ENCODE data around the gene ALKBH3. TPM values are rescaled to one million over a fixed set of nuclear protein-coding genes. Genes with fewer than 3 reads are reported as not detected.

ALKBH3 gene
- total and polyA plus RNA-seq, 2 of the 13 experiments (the other 11 are each of a cell fraction or from before 2014, with no cell fraction given): 17.8 to 36.1 TPM

DNA sequence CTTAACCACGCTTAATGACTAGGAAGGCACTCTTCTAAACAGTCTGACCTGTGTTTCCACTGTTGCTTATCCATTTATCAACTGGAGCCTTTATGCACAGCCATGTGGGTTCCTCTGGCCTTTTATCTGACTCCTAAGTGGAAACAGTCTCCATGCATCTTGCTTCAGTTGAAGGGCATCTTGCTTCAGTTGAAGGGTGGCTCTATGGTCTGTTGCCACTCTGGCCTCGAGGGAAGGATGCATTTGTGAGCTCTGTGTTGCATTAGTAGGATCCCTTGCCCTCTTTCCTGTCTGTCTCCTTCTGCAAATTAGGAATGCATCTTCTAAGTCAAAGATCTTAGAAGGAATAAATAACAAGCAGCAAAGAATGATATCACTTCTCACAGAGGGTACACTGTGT lies 36.0 kb downstream of the ALKBH3 start (continued):
- no peak for TF ChIP-seq ZNF720 (CRISPR knock-in tag; IDR thresholded peaks at IDR 0.05)

DNA sequence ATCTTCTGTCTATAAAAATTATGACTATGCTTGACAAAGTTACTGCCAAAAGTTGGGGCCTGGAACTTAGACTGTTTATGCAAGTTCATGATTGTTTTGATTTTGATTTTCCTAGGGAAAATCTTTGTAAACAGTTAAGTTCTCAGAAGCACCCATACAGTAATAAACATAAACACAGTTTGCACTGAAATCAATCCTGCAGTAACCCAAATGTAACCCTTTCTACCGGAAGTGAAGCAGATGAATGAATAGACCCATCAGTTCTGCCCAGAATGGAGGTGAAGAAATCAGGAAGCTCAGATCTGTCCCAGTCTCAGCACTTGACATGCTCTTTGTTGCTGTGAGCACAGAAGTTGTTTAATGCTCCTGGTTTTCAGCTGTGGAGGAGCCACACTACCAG lies 37.2 kb downstream of the ALKBH3 start:
- Histone ChIP-seq H3K4me1 (ENCODE audit: insufficient read depth, low read length) (peaks cover 17% of the 10 kb centered on the region), H4K20me1 (ENCODE audit: insufficient read depth, low read length) (no peaks in the 10 kb centered on the region), H3K9me3 (ENCODE audit: low read length) (no peaks in the 10 kb centered on the region), H3K27me3 (ENCODE audit: control insufficient read depth in 1 of 2, insufficient read depth in 2 of 2, low read length in 2 of 2) (no peaks in the 10 kb centered on the region), H3K4me3 (replicated peaks in 1 of 3; ENCODE audit: insufficient read depth in 1 of 3, low read depth in 2 of 3, low read length in 3 of 3) (no peak overlapping the region), H3K9ac (ENCODE audit: insufficient read depth, low read depth, low read length) (no peak overlapping the region), H2AFZ (ENCODE audit: low read length) (no peak overlapping the region), H3K27ac (ENCODE audit: extremely low read length, insufficient read depth, low read length) (no peak overlapping the region), H3K79me2 (ENCODE audit: insufficient read depth, low read length) (no peaks in the 10 kb centered on the region), H3K36me3 (replicated peaks in 1 of 2; ENCODE audit: control insufficient read depth in 1 of 2, insufficient read depth in 2 of 2, low read length in 2 of 2) (peaks cover 10 to 25% of the 10 kb centered on the region in 2 experiments), H3K4me2 (ENCODE audit: low read depth, low read length) (no peak overlapping the region)
- no peak for FAIRE-seq
- no TSS peak for BruUV-seq (replicated peaks)
- TF ChIP-seq MBD4 (IDR thresholded peaks at IDR 0.05; ENCODE audit: borderline replicate concordance, low read length) (no peak), ZNF547 (CRISPR knock-in tag; IDR thresholded peaks at IDR 0.05) (no peak), ZNF563 (CRISPR knock-in tag; IDR thresholded peaks at IDR 0.05) (no peak), ARNTL (CRISPR knock-in tag; IDR thresholded peaks at IDR 0.05) (no peak), ZNF274 (CRISPR knock-in tag; IDR thresholded peaks at IDR 0.05) (no peak), ARID2 (CRISPR knock-in tag; IDR thresholded peaks at IDR 0.05; ENCODE audit: borderline replicate concordance) (no peak)
- TF ChIP-seq, protein P1, sequence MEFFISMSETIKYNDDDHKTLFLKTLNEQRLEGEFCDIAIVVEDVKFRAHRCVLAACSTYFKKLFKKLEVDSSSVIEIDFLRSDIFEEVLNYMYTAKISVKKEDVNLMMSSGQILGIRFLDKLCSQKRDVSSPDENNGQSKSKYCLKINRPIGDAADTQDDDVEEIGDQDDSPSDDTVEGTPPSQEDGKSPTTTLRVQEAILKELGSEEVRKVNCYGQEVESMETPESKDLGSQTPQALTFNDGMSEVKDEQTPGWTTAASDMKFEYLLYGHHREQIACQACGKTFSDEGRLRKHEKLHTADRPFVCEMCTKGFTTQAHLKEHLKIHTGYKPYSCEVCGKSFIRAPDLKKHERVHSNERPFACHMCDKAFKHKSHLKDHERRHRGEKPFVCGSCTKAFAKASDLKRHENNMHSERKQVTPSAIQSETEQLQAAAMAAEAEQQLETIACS (CRISPR knock-in tag; IDR thresholded peaks at IDR 0.05): no peak
- TF ChIP-seq, protein P2, sequence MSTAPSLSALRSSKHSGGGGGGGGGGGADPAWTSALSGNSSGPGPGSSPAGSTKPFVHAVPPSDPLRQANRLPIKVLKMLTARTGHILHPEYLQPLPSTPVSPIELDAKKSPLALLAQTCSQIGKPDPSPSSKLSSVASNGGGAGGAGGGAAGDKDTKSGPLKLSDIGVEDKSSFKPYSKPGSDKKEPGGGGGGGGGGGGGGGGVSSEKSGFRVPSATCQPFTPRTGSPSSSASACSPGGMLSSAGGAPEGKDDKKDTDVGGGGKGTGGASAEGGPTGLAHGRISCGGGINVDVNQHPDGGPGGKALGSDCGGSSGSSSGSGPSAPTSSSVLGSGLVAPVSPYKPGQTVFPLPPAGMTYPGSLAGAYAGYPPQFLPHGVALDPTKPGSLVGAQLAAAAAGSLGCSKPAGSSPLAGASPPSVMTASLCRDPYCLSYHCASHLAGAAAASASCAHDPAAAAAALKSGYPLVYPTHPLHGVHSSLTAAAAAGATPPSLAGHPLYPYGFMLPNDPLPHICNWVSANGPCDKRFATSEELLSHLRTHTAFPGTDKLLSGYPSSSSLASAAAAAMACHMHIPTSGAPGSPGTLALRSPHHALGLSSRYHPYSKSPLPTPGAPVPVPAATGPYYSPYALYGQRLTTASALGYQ (CRISPR knock-in tag; IDR thresholded peaks at IDR 0.05): no peak
- TF ChIP-seq, protein P3, sequence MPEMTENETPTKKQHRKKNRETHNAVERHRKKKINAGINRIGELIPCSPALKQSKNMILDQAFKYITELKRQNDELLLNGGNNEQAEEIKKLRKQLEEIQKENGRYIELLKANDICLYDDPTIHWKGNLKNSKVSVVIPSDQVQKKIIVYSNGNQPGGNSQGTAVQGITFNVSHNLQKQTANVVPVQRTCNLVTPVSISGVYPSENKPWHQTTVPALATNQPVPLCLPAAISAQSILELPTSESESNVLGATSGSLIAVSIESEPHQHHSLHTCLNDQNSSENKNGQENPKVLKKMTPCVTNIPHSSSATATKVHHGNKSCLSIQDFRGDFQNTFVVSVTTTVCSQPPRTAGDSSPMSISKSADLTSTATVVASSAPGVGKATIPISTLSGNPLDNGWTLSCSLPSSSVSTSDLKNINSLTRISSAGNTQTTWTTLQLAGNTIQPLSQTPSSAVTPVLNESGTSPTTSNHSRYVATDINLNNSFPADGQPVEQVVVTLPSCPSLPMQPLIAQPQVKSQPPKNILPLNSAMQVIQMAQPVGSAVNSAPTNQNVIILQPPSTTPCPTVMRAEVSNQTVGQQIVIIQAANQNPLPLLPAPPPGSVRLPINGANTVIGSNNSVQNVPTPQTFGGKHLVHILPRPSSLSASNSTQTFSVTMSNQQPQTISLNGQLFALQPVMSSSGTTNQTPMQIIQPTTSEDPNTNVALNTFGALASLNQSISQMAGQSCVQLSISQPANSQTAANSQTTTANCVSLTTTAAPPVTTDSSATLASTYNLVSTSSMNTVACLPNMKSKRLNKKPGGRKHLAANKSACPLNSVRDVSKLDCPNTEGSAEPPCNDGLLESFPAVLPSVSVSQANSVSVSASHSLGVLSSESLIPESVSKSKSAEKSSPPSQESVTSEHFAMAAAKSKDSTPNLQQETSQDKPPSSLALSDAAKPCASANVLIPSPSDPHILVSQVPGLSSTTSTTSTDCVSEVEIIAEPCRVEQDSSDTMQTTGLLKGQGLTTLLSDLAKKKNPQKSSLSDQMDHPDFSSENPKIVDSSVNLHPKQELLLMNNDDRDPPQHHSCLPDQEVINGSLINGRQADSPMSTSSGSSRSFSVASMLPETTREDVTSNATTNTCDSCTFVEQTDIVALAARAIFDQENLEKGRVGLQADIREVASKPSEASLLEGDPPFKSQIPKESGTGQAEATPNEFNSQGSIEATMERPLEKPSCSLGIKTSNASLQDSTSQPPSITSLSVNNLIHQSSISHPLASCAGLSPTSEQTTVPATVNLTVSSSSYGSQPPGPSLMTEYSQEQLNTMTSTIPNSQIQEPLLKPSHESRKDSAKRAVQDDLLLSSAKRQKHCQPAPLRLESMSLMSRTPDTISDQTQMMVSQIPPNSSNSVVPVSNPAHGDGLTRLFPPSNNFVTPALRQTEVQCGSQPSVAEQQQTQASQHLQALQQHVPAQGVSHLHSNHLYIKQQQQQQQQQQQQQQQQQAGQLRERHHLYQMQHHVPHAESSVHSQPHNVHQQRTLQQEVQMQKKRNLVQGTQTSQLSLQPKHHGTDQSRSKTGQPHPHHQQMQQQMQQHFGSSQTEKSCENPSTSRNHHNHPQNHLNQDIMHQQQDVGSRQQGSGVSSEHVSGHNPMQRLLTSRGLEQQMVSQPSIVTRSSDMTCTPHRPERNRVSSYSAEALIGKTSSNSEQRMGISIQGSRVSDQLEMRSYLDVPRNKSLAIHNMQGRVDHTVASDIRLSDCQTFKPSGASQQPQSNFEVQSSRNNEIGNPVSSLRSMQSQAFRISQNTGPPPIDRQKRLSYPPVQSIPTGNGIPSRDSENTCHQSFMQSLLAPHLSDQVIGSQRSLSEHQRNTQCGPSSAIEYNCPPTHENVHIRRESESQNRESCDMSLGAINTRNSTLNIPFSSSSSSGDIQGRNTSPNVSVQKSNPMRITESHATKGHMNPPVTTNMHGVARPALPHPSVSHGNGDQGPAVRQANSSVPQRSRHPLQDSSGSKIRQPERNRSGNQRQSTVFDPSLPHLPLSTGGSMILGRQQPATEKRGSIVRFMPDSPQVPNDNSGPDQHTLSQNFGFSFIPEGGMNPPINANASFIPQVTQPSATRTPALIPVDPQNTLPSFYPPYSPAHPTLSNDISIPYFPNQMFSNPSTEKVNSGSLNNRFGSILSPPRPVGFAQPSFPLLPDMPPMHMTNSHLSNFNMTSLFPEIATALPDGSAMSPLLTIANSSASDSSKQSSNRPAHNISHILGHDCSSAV (CRISPR knock-in tag; IDR thresholded peaks at IDR 0.05; ENCODE audit: borderline replicate concordance): no peak
- intact Hi-C loops (cut with micrococcal nuclease; ENCODE audit: unreplicated experiment) (no loop called here), in situ Hi-C loops (cut with HindIII; ENCODE audit: extremely low pct_ligation_motif_present, low pct_unique_long_range_greater_than_20kb) (no loop called here)
- CTCF ChIA-PET (ENCODE audit: low intra/inter-chr PET ratio, low total read pairs): no interaction called here
- ATAC-seq: no peak
- WGBS (ENCODE audit: low lambda C conversion rate): 0% methylated on average over 1 of the region's 1 CpG
- DNase-seq (ENCODE audit: low spot score): no peak
- POLR2A ChIA-PET: no interaction called here
